Kasumi-1 (cell line): Measurements from ENCODE around the gene PIGQ.

Source experiments
- DNase-seq, 2 experiments: peaks; one replicate each; lab custom pipeline; 2025; lab: John Stamatoyannopoulos, UW

Gene PIGQ

GRCh38 chr16:606656-607307, 37.0 kb downstream of the PIGQ start:
- DNase-seq: no peak

- no peak for DNase-seq
These were observed 38.3 kb downstream of the PIGQ start for GRCh38 chr16:608019-608418.

GRCh38 chr16:609316-609715, 39.5 kb downstream of the PIGQ start:
- DNase-seq: no peak

DNA sequence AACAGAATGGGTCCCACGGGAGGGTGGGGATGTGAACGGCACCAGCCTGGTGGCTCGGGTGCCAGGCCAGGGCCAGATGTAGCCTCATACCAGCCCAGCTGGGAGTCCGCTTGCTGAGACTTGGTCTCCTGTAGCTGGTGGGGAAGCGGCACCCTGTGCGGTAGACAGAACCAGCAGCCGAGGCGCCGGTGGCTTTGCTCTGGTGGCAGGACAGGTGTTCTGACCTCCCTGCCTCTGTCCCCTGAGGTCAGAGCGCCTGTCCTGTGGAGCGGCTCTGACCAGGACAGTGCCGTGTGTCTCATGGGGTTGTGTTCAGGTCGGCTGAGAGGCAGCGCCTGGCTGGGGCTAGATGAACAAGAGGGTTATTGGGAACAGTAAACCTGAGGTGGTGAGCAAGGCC, 40.2 kb downstream of the PIGQ start:
- no peak for DNase-seq

DNA sequence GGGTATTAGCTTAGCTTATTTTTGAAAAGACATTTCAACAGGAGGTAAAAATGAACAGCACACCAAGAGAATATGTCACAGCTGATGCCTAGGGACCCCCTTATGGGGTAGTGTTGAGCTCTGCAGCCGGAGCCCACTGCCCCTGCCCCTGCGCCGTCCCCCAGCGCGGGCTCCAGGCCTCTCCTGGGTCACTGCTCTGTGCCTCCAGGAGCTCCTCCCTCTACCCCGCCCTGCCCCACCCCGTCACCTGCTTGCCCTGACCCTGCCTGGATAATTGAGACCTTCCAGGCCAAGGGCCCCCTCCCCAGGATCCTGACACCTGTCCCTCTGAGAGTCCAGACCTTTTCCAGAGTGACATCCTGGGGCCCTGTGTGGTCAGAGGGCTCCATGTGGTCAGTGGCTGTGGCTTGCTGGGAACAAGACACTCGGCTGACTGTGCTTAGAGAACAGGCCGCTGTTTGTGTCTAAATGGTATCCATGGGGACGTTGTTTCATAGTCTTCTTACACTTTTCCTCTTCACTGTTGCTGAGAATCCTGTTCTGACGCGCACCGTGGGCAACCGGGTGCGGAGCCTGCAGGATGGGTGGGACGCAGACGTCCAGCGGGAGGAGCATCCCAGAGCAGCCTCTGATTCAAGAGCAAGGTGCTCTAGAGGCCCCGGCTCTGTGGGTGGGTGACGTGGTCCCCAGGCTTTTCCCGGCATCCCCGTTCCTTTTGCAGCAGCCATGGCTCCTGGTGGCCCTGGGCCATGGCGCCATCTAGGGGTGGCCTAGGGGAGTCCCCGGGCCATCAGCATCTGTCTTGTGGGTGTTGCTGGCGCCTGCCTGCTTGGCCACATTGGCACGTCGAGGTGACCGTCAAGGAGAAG, 41.0 kb downstream of the PIGQ start:
- DNase-seq: no peak

DNA sequence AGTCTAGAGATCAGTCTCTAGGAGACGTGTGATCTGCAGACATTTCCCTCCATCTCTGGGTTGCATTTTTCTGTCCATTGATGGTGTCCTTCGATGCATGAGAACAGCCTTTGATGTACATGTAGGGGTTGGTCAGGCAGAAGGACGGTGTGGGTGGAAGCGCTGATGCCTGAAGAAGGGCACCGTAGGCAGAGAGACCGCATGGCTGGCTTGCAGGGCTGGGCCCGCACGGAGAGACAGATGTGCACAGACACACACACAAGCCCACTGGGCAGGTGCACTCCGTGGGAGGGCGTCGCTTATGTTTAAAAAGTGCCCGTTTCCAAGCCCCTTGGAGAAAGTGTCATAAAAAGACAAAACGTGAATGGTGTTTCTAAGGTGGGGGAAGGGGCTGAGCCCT, 45.4 kb downstream of the PIGQ start:
- DNase-seq: no peak

DNA sequence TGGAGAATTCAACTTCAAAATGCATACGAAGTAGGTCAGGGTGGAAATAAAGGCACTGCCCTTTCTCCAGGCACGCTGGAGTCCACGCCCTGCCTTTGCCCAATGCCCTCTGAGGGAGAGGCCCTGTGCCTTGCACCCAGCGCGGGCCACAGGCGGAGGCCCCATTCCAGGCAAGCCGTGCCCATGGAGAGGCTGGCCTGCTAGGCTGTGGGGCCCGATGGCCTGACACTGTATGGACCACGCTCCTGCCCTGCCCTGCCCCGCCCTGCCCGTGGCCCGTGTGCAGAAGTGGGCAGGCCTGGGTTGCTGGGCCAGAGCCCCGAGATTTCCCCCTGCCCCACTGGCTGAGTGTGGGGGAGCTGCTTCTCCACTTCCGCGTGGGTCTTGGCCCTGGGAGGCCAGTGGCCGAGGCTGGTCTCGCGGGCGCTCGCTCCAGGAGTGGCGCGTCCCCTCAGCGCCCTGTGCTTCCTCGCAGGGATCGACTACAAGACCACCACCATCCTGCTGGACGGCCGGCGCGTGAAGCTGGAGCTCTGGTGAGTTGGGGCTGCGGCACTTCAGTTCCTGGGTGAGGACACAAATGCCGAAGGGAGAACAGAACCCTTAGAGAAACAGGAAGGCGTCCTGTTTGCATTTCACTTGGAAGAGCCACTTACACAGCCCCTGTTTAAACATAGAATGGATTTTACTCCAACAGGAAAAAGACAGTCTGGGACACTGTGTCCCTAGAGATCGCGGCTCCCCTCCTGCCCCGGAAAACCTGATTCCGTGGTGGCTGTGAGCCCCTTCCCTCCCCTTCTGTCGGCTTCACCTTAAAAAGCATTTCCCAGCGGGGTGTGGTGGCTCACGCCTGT, 47.2 kb downstream of the PIGQ start:
- no peak for DNase-seq

GRCh38 chr16:617855-618254, 48.1 kb downstream of the PIGQ start:
- DNase-seq: no peak

- DNase-seq: no peak
These were observed 49.8 kb downstream of the PIGQ start for GRCh38 chr16:619476-620100.

GRCh38 chr16:620700-621525, 51.1 kb downstream of the PIGQ start:
- DNase-seq: no peak

GRCh38 chr16:621526-622105, 51.8 kb downstream of the PIGQ start:
- DNase-seq: no peak

- no peak for DNase-seq
These were observed 53.1 kb downstream of the PIGQ start for GRCh38 chr16:622920-623280.

- no peak for DNase-seq
These were observed 54.8 kb downstream of the PIGQ start for GRCh38 chr16:624526-625070.

GRCh38 chr16:625117-625976, 55.6 kb downstream of the PIGQ start:
- DNase-seq: no peak

- DNase-seq: no peak
These were observed 56.4 kb downstream of the PIGQ start for GRCh38 chr16:625977-626765.

DNA sequence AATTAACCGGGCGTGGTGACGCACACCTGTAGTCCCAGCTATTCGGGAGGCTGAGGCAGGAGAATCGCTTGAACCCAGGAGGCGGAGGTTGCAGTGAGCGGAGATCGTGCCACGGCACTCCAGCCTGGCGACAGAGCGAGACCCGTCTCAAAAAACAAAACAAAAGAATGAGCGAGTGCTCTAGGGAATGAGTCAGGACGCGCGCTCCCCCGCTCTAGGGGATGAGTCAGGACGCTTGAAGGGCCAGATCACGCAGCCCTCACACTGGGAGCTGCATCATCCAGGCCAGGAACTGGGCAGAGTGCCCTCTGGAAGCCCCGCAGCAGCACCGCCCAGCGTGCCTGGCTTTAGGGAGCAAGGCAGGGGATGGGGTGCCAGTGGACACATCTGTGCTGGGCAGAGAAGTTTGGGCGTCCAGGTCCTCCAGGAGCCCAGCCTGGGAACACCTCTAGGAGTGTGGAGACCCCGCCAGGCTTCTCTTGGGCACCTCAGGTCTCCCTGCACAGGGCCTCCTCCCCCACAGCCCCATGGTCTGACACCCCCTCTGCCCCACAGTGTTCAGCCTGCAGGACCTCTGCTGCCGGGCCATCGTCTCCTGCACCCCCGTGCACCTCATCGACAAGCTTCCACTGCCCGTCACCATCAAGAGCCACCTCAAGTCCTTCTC, 57.2 kb downstream of the PIGQ start:
- no peak for DNase-seq

- DNase-seq: no peak
These were observed 57.9 kb downstream of the PIGQ start for GRCh38 chr16:627454-628239.
